ENCODE data around the gene UGT1A8. TPM values are rescaled to one million over a fixed set of nuclear protein-coding genes. Genes with fewer than 3 reads are reported as not detected.

The UGT1A8 gene
- total and polyA plus RNA-seq, 2 donors (not counting 3 experiments of a cell fraction or from before 2014, with no cell fraction given) = not detected

DNA sequence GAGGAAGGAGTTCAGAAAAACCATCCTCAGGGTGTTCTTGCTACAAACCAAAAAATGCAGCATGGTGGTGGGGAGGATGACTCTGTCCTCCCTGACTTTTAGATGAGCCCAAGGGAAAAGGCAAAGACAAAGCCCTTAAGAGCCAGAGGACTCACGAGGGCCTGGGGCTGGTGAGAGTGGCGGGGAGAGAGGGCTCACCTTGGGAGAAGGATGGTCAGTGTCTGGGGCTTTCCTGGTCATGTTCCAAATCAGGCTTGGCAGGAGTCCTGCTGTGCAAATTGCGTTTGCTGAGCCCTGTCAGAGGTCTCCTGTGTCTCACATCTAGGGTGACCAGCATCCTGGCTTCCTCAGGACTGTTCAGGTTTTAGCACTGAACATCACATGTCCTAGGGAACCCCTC, 147.3 kb downstream of the UGT1A8 start:
- Histone ChIP-seq H3K9me1 (replicated peaks; ENCODE audit: control insufficient read depth, extremely low read depth, insufficient read depth, low read length) (no peaks in the 10 kb centered on the region), H3K4me2 (ENCODE audit: insufficient read depth, low read length) (no peak overlapping the region), H3K9me3 (replicated peaks; ENCODE audit: control insufficient read depth, insufficient read depth, low read length) (no peaks in the 10 kb centered on the region), H3K4me3 (replicated peaks in 1 of 3; ENCODE audit: insufficient read depth in 1 of 3, low read depth in 1 of 3, low read length in 3 of 3) (no peak overlapping the region), H2AFZ (ENCODE audit: low read depth, low read length) (no peak overlapping the region), H3K27ac (ENCODE audit: insufficient read depth, low read depth, low read length) (no peak overlapping the region), H3K9ac (replicated peaks; ENCODE audit: extremely low read depth, insufficient read depth, low read length) (no peak overlapping the region), H3K36me3 (ENCODE audit: control insufficient read depth in 2 of 2, extremely low read depth in 1 of 2, insufficient read depth in 2 of 2, low read length in 2 of 2) (no peaks in the 10 kb centered on the region), H4K20me1 (replicated peaks; ENCODE audit: control insufficient read depth, extremely low read depth, insufficient read depth, low read length) (no peaks in the 10 kb centered on the region), H3K27me3 (ENCODE audit: control insufficient read depth in 2 of 2, insufficient read depth in 2 of 2, low read length in 2 of 2) (peaks cover 1 to 6% of the 10 kb centered on the region in 2 experiments), H3K79me2 (ENCODE audit: control insufficient read depth, insufficient read depth, low read length) (no peaks in the 10 kb centered on the region), H3K4me1 (ENCODE audit: control insufficient read depth, extremely low read depth, insufficient read depth, low read length) (no peaks in the 10 kb centered on the region)
- POLR2A ChIA-PET = no interaction called here
- intact Hi-C loops (cut with micrococcal nuclease) = no loop called here
- DNase-seq (ENCODE audit: low read depth, low spot score) = no peak
- dilution Hi-C loops (cut with MboI; ENCODE audit: extremely low pct_ligation_motif_present, low sequenced_read_pairs) = no loop called here
- BruUV-seq (replicated peaks) = no TSS peak
- no peak for TF ChIP-seq GATA2 (IDR thresholded peaks at IDR 0.05; ENCODE audit: insufficient read depth, insufficient read length, low read depth, low read length)
- no peak for TF ChIP-seq FOS (IDR thresholded peaks at IDR 0.05; ENCODE audit: borderline replicate concordance, insufficient read depth, low read length)
- TF ChIP-seq EZH2 (IDR thresholded peaks at IDR 0.05; ENCODE audit: borderline replicate concordance, low read depth, low read length, severe bottlenecking) = no peak
- no peak for TF ChIP-seq MYC (IDR thresholded peaks at IDR 0.05; ENCODE audit: low read depth, low read length)
- TF ChIP-seq POLR2A (IDR thresholded peaks at IDR 0.05; ENCODE audit: low read depth, low read length) = no peak
- TF ChIP-seq, protein P1, sequence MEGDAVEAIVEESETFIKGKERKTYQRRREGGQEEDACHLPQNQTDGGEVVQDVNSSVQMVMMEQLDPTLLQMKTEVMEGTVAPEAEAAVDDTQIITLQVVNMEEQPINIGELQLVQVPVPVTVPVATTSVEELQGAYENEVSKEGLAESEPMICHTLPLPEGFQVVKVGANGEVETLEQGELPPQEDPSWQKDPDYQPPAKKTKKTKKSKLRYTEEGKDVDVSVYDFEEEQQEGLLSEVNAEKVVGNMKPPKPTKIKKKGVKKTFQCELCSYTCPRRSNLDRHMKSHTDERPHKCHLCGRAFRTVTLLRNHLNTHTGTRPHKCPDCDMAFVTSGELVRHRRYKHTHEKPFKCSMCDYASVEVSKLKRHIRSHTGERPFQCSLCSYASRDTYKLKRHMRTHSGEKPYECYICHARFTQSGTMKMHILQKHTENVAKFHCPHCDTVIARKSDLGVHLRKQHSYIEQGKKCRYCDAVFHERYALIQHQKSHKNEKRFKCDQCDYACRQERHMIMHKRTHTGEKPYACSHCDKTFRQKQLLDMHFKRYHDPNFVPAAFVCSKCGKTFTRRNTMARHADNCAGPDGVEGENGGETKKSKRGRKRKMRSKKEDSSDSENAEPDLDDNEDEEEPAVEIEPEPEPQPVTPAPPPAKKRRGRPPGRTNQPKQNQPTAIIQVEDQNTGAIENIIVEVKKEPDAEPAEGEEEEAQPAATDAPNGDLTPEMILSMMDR (IDR thresholded peaks at IDR 0.05; ENCODE audit: extremely low read depth in 1 of 2, insufficient read depth in 1 of 2, low read depth in 1 of 2, low read length in 2 of 2) = no peak
- no peak for TF ChIP-seq JUN (IDR thresholded peaks at IDR 0.05; ENCODE audit: borderline replicate concordance, insufficient read depth, insufficient read length, low read depth)
- no peak for TF ChIP-seq POLR2AphosphoS5 (IDR thresholded peaks at IDR 0.05; ENCODE audit: insufficient read depth, low read depth, low read length)
- TF ChIP-seq, protein P2, sequence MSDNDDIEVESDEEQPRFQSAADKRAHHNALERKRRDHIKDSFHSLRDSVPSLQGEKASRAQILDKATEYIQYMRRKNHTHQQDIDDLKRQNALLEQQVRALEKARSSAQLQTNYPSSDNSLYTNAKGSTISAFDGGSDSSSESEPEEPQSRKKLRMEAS (IDR thresholded peaks at IDR 0.05; ENCODE audit: insufficient read depth, insufficient read length) = no peak
- no peak for FAIRE-seq
- CTCF ChIA-PET = interaction anchor here (1.6 kb wide), 1 partner anchor 26 kb away, joined by 3 read pairs; no protein-coding TSS in a partner anchor

Data from endothelial cell of umbilical vein (primary cell).